ENCODE measurements around the gene CACNA2D1.
"Not testable (repeated sequence)": the region's sequence is repeated elsewhere in the genome, so short reads cannot be mapped to it uniquely, and the experiment has no call there.

Gene CACNA2D1

DNA sequence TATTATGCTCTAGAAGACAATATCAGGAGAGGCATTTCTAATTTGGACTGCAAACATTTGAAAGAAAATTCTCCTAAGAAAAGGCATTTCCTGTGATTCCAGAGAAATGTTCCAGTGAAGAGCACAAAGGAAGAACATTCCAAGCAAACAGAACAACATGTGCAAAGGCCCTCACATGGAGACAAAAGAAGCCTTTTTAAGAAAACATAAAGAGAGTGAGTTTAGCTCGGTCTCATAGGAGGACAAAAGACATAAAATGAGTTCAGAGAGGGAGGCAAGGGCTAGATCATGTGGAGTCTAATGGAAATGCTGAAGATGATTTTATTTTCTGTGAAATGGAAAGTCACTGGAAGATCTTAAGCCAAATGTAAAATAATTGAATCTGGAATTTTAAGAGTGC is 404.0 kb downstream of the CACNA2D1 start:
- DNase-seq (ENCODE audit: low spot score), result no peak

DNA sequence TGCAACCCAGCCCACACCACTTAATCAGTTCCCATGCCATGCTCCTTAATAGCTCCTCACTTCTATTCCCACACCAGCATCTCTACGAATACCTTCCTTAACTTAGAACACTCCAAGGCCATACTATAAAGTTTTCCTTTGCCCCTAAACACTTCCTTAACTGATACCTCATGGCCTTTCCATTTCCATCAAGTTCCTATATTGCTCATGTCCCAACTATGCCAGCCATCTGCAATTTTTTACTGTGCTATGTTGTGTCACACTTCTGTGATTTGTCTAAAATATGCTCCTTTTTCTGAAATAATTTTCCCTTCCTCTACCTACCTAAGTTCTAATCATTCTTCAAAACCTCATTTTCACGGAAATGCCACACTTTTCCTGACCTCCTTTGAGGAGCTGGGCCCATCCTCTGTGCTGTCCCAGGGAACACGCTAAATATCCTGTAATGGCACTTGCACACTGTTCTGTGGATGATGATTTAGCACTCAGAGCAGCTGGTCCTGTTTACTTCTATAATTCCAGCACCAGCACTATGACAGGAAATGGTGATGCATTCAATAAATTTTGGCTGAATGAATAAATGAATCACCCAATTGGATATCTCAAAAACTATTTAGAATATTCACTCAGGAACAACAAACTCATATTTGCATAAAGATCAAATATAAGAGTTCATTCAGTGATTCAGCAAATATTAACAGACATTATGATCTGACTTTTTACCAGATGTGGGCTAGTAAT is 407.3 kb downstream of the CACNA2D1 start:
- DNase-seq (ENCODE audit: low spot score), result no peak

DNA sequence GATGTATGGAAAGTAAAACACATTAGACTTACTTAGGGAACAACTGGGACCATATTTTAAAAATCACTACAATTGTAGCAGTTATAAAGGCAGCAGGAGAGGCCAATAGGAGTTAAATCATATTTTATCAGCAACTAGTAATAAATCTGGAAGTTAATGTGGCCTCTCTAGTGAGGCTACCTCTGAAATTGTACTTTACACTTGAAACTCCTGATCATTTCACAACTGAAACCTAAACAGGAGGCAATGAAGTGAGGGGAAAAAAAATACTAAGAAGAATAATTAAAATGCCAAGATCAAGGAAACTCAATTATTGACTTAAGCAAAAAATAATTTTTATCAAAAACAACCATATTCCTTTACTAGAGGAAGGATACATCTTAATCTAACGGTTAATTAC is 408.1 kb downstream of the CACNA2D1 start:
- DNase-seq (ENCODE audit: low spot score), result no peak

DNA sequence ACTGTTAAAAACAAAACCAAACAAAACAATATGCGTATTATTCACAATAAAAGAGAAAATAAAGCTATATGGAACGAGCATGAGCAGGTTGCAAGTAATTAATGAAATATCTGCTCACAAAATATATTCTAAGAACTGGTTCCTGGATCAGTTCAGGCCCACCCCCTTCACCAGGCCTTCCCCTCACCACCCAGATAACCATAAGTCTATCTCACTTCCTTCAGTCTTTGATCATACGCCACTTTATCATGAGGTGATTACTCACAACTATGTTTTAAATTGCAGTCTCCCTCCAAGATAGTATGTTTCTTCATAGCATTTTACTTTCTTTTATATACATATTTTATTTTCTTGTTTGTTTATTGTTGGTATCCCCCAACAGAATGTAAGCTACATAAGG is 410.7 kb downstream of the CACNA2D1 start:
- no peak for DNase-seq (ENCODE audit: low spot score)

GRCh38 chr7:82029236-82029913 is 414.2 kb downstream of the CACNA2D1 start:
- DNase-seq (ENCODE audit: low spot score), result no peak

- no peak for DNase-seq (ENCODE audit: low spot score)
These were observed 415.5 kb downstream of the CACNA2D1 start for GRCh38 chr7:82028097-82028496.

- no peak for DNase-seq (ENCODE audit: low spot score)
These were observed 421.9 kb downstream of the CACNA2D1 start for GRCh38 chr7:82021713-82022112.

DNA sequence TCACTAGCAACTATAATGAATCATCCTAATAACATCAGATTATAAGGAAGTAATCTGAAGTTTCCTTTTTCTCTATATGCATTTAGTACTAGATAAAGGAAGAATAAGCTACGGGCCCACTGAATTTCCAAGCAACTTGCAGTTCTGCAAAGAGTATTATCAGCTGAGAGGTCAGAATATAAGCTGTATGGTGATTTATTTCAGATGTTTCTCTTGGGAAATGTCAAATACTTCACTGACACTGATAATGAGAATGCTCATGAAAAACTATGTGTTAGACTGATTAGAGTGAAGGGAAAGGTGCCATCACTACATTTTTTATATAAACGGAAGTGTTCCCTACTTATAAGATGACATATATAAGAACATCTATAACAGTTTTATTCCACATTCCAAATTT is 422.5 kb downstream of the CACNA2D1 start:
- DNase-seq (ENCODE audit: low spot score), result no peak

DNA sequence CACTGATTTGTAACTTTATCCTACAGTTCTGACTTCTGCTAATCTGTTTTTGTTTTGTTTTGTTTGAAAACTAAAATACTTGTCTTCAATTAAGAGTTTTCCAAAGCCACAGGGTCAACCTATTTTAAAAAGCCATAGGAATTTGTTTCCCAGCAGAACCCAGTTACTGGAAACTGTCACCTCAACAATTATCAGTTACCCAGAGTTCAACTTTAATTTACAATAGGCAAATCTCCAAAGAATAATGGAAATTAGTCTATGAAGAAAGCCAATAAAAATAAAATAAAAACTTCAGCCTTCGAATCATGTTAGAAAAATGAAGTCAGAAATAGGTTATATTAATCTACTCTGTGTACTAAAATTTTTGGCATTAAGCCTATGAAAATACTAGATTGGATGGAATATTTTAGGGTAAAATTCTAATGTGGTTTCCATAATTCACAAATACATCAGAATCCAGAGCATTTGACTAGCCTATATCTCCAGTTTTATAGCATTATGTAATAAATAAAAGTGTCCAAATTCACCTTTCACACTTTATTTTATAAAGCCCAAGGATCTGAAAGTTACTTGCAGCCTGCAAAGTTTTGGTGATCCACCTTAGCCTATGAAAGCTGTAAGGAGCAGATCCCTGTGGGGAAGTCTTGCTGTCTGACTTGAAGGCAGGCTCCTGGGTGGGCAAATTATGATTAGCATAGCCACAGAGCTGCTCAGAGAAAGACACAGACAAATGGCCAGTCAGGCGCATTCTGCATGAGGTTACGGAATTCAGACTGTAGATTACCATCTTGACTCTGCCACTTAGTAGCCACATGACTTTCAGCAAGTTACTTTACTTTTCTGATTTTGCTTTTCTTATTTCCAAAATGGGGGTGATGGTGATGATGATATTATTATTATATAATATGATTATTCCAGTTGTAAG is 423.8 kb downstream of the CACNA2D1 start:
- no peak for DNase-seq (ENCODE audit: low spot score)

GRCh38 chr7:82018226-82018625 is 425.4 kb downstream of the CACNA2D1 start:
- DNase-seq (ENCODE audit: low spot score), result no peak

GRCh38 chr7:82017334-82017943 is 426.1 kb downstream of the CACNA2D1 start:
- peak; percentile 33 for DNase-seq (ENCODE audit: low spot score)

GRCh38 chr7:82015751-82016150 is 427.8 kb downstream of the CACNA2D1 start:
- no peak for DNase-seq (ENCODE audit: low spot score)

- DNase-seq (ENCODE audit: low spot score), result not testable (repeated sequence)
These were observed 429.0 kb downstream of the CACNA2D1 start for GRCh38 chr7:82014574-82014973.

GRCh38 chr7:82012453-82012852 is 431.1 kb downstream of the CACNA2D1 start:
- no peak for DNase-seq (ENCODE audit: low spot score)

DNA sequence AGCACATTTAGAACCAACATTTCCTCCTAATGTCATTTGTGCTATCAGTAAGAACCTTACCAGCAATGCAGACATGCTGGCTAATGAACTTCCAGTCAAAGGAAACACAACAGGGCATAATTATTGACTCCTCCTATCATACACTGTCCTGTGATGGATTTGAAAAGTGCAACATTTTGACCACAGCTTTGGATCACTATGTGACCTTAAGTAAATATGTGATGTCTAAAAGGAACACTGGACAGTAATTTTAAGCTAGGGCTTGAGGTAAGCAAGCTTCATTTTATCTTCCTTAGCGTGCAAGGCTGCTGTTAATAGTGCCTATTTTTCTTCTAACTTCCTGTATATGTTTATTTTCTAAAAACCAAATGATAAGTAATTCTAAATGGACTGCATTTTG is 433.2 kb downstream of the CACNA2D1 start:
- no peak for DNase-seq (ENCODE audit: low spot score)

GRCh38 chr7:82007315-82007714 is 436.3 kb downstream of the CACNA2D1 start:
- DNase-seq (ENCODE audit: low spot score), result no peak

DNA sequence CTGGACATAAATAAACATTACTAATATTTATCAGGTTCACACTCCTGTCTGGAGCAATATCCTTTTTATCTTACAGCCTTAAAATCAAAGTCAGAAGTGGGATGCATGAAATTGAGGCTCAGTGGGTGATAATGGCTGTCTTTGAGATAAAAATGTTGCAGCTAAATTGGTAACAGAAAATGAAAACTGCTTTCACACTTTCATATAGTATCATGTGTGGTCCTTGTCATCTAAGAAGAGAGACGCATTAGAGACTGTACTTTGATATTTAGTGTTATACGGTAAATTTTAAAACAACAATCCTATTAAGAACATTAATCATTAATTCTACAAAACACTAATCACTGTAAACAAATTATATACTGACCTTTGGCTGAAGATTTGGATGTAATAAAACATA is 438.5 kb downstream of the CACNA2D1 start:
- no peak for DNase-seq (ENCODE audit: low spot score)

DNA sequence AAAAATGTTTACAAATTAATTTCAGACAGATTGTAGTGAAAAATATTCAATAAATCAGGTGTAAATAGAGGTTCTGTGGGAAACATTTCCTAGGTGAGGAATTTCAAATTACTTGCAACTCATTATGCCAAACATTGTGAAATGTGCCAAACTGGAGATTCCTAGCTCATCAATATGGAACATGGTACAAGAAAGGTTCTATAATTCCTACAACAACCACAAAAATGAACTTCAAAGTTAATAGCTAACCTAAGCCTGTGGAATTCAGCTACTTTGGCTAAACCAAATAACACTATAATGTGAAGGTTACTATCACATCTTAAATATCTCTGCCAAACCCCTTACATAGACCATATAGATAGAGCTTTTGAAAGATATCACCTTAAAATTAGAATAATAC is 450.4 kb downstream of the CACNA2D1 start:
- DNase-seq (ENCODE audit: low spot score), result no peak

- no peak for DNase-seq (ENCODE audit: low spot score)
These were observed 453.2 kb downstream of the CACNA2D1 start for GRCh38 chr7:81990395-81990794.

DNA sequence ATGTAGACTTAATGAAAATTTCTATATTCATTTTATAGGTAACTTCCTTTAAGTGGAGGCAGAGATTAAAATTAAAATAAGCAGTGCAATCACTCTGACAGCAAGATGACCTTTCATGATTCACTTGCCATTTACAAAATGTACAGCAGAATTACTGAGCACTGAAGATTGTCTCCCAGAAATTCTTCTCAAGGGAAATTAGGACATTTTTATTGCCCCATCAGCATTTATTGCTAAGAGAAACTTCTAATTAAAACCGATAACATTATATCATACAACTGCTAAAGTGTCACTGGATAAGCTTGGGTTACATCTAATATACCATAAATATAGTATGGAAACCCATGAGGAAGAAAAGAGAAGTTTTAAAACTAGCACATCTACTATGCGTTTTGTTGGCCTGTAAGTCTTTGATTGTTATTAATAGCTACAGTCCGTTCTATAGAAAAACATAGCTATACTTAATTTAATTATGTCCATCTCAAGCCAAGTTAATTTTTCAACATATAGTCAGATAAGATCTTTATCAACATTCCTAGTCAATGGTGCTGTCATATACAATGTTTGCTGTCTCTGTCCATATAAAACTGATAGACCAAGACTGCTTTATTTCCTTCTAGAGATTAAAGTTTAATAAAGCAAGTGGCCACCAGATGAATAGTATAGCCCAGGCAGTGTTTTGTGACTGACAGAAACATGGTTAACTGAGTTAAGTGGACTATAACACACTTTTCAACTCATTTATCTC is 456.7 kb downstream of the CACNA2D1 start:
- DNase-seq (ENCODE audit: low spot score), result no peak

DNA sequence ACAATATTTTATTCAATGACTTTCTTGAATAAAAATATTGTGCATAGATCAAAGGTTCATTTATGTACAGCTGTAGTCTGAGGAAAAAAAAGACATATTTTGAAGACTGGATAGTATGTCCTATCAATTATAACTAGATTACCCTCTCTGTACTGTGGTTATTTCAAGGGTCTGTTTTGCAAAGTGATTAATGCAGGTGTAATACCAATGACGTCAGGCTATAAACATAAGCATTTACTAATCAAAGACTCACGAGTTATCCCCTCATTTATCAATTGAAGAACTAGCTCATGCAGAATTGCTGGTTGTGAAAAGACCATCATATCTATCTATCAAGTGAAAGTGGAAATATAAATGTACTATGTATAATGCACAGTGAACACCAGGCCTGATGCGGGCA is 460.2 kb downstream of the CACNA2D1 start:
- no peak for DNase-seq (ENCODE audit: low spot score)

DNA sequence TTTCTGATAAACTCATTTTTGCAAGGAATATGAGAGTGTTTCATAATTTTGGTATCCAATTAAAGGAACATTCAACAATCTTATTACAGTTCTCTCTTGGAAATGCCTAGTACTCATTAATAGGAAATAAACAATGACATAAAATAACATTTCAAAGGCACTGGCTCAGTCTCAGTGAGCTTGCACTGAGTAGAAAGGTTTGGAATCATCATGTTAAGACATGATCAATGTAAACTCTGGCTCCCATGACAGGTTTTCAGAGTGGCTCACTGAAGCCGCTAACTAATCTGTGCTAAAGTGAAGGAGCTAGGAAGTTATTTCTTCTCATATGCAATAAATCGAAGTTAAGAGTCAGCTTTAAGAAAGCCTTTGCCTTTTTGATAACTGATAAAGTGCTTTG is 470.5 kb downstream of the CACNA2D1 start:
- no peak for DNase-seq (ENCODE audit: low spot score)

Measured in LoVo (cell line).